Activated CD8-positive, alpha-beta memory T cell treated with anti-CD3 and anti-CD28 coated beads, Interleukin-2, amount 50 U/mL, for 4 hours (primary cell): Measurements from ENCODE around the gene GALK2.
"Not testable (repeated sequence)": the region's sequence is repeated elsewhere in the genome, so short reads cannot be mapped to it uniquely, and the experiment has no call there.

Source experiments
- DNase-seq: peaks from one replicate; pipeline ENCODE4 v3.0.0-alpha.2; 2020

The GALK2 gene

GRCh38 chr15:49225572-49226281 is 55.7 kb downstream of the GALK2 start:
- DNase-seq = no peak

GRCh38 chr15:49227602-49228001 is 57.6 kb downstream of the GALK2 start:
- DNase-seq = no peak

GRCh38 chr15:49229922-49230321 is 59.9 kb downstream of the GALK2 start:
- no peak for DNase-seq

- no peak for DNase-seq
These were observed 62.3 kb downstream of the GALK2 start for GRCh38 chr15:49232236-49232806.

- DNase-seq = peak; percentile 32
These were observed 65.5 kb downstream of the GALK2 start for GRCh38 chr15:49235446-49236124.

GRCh38 chr15:49236869-49237268 is 66.8 kb downstream of the GALK2 start:
- DNase-seq = no peak

- no peak for DNase-seq
These were observed 68.3 kb downstream of the GALK2 start for GRCh38 chr15:49238342-49238741.

GRCh38 chr15:49239105-49239504 is 69.1 kb downstream of the GALK2 start:
- DNase-seq = no peak

GRCh38 chr15:49242820-49243219 is 72.8 kb downstream of the GALK2 start:
- no peak for DNase-seq

- no peak for DNase-seq
These were observed 77.6 kb downstream of the GALK2 start for GRCh38 chr15:49247556-49248110.

GRCh38 chr15:49248291-49248690 is 78.2 kb downstream of the GALK2 start:
- DNase-seq = no peak

- no peak for DNase-seq
These were observed 86.1 kb downstream of the GALK2 start for GRCh38 chr15:49255966-49256759.

GRCh38 chr15:49265117-49265516 is 95.1 kb downstream of the GALK2 start:
- not testable (repeated sequence) for DNase-seq

- no peak for DNase-seq
These were observed 95.9 kb downstream of the GALK2 start for GRCh38 chr15:49265911-49266310.

- no peak for DNase-seq
These were observed 100.7 kb downstream of the GALK2 start for GRCh38 chr15:49270541-49271421.

GRCh38 chr15:49273734-49274318 is 103.8 kb downstream of the GALK2 start:
- no peak for DNase-seq

- DNase-seq = no peak
These were observed 108.7 kb downstream of the GALK2 start for GRCh38 chr15:49278751-49279150.

GRCh38 chr15:49279521-49280456 is 109.7 kb downstream of the GALK2 start:
- DNase-seq = no peak

- DNase-seq = no peak
These were observed 112.3 kb downstream of the GALK2 start for GRCh38 chr15:49282366-49282765.

- DNase-seq = no peak
These were observed 116.8 kb downstream of the GALK2 start for GRCh38 chr15:49286649-49287404.
